ENCODE data around the gene ARHGEF7. TPM values are rescaled to one million over a fixed set of nuclear protein-coding genes. Genes with fewer than 3 reads are reported as not detected.
"Not testable (repeated sequence)": the region's sequence is repeated elsewhere in the genome, so short reads cannot be mapped to it uniquely, and the experiment has no call there.

The ARHGEF7 gene
- total RNA-seq = 10 to 100 TPM; 46.5 to 46.7 TPM

- Mint-ChIP-seq H3K36me3 (no peaks in the 10 kb centered on the region), H3K9me3 (no peaks in the 10 kb centered on the region), H3K4me1 (peaks cover 10% of the 10 kb centered on the region), H3K4me3 (peak within 1 kb of the TSS; percentile 81), H3K27me3 (peaks cover 71% of the 10 kb centered on the region), H3K27ac (no peak within 1 kb of the TSS)
- DNase-seq = peak; percentile 17
These were observed at the start of gene ARHGEF7 for GRCh38 chr13:111115061-111115964. Gene ARHGEF7, plus strand, starts transcription at chr13:111115310. Its CDS starts 217 bp downstream, at chr13:111115527.

GRCh38 chr13:111065698-111066097, 49.4 kb upstream of the ARHGEF7 start:
- Mint-ChIP-seq H3K4me1 (peaks cover 6% of the 10 kb centered on the region), H3K27ac (no peak overlapping the region), H3K4me3 (no peak overlapping the region), H3K36me3 (no peaks in the 10 kb centered on the region), H3K27me3 (peaks cover 41% of the 10 kb centered on the region), H3K9me3 (peaks cover under 1% of the 10 kb centered on the region)
- no peak for DNase-seq

GRCh38 chr13:111066544-111066943, 48.6 kb upstream of the ARHGEF7 start:
- no peaks in the 10 kb centered on the region for H3K36me3 Mint-ChIP-seq
- no peak for DNase-seq
- peaks cover 6% of the 10 kb centered on the region for H3K4me1 Mint-ChIP-seq
- H3K27me3 Mint-ChIP-seq = peaks cover 41% of the 10 kb centered on the region
- H3K4me3 Mint-ChIP-seq = peak overlapping the region; percentile 66
- H3K27ac Mint-ChIP-seq = no peak overlapping the region
- H3K9me3 Mint-ChIP-seq = peaks cover 5% of the 10 kb centered on the region

- Mint-ChIP-seq H3K4me3 (peak overlapping the region; percentile 66), H3K27ac (no peak overlapping the region), H3K9me3 (peaks cover 11% of the 10 kb centered on the region), H3K36me3 (no peaks in the 10 kb centered on the region), H3K4me1 (peaks cover 6% of the 10 kb centered on the region), H3K27me3 (peaks cover 38% of the 10 kb centered on the region)
- DNase-seq = no peak
These were observed 47.1 kb upstream of the ARHGEF7 start for GRCh38 chr13:111068009-111068350.

- H3K27ac Mint-ChIP-seq, H3K4me1 Mint-ChIP-seq, H3K36me3 Mint-ChIP-seq, H3K4me3 Mint-ChIP-seq, DNase-seq: not testable (repeated sequence)
- peaks cover 18% of the 10 kb centered on the region for H3K27me3 Mint-ChIP-seq
- peaks cover 30% of the 10 kb centered on the region for H3K9me3 Mint-ChIP-seq
These were observed 44.0 kb upstream of the ARHGEF7 start for GRCh38 chr13:111071120-111071519.

GRCh38 chr13:111071526-111071925, 43.6 kb upstream of the ARHGEF7 start:
- Mint-ChIP-seq H3K9me3 (peaks cover 30% of the 10 kb centered on the region), H3K27me3 (peaks cover 14% of the 10 kb centered on the region)
- not testable (repeated sequence) for H3K4me3 Mint-ChIP-seq, H3K27ac Mint-ChIP-seq, DNase-seq, H3K36me3 Mint-ChIP-seq, H3K4me1 Mint-ChIP-seq

GRCh38 chr13:111074826-111075225, 40.3 kb upstream of the ARHGEF7 start:
- no peak overlapping the region for H3K4me3 Mint-ChIP-seq
- DNase-seq = no peak
- no peaks in the 10 kb centered on the region for H3K4me1 Mint-ChIP-seq
- peaks cover 3% of the 10 kb centered on the region for H3K27me3 Mint-ChIP-seq
- H3K9me3 Mint-ChIP-seq = peaks cover 30% of the 10 kb centered on the region
- H3K36me3 Mint-ChIP-seq = no peaks in the 10 kb centered on the region
- H3K27ac Mint-ChIP-seq = no peak overlapping the region

- H3K9me3 Mint-ChIP-seq = peaks cover 25% of the 10 kb centered on the region
- no peaks in the 10 kb centered on the region for H3K4me1 Mint-ChIP-seq
- H3K27ac Mint-ChIP-seq = no peak overlapping the region
- DNase-seq = no peak
- no peaks in the 10 kb centered on the region for H3K27me3 Mint-ChIP-seq
- H3K4me3 Mint-ChIP-seq = no peak overlapping the region
- no peaks in the 10 kb centered on the region for H3K36me3 Mint-ChIP-seq
These were observed 38.7 kb upstream of the ARHGEF7 start for GRCh38 chr13:111076155-111077013.

GRCh38 chr13:111079375-111079774, 35.7 kb upstream of the ARHGEF7 start:
- no peak overlapping the region for H3K27ac Mint-ChIP-seq
- H3K4me3 Mint-ChIP-seq = no peak overlapping the region
- H3K9me3 Mint-ChIP-seq = peaks cover 12% of the 10 kb centered on the region
- no peaks in the 10 kb centered on the region for H3K4me1 Mint-ChIP-seq
- no peaks in the 10 kb centered on the region for H3K27me3 Mint-ChIP-seq
- H3K36me3 Mint-ChIP-seq = no peaks in the 10 kb centered on the region
- DNase-seq = no peak

- H3K27ac Mint-ChIP-seq = no peak overlapping the region
- peaks cover 2% of the 10 kb centered on the region for H3K9me3 Mint-ChIP-seq
- no peaks in the 10 kb centered on the region for H3K4me1 Mint-ChIP-seq
- H3K4me3 Mint-ChIP-seq = no peak overlapping the region
- no peaks in the 10 kb centered on the region for H3K36me3 Mint-ChIP-seq
- H3K27me3 Mint-ChIP-seq = no peaks in the 10 kb centered on the region
- DNase-seq = no peak
These were observed 34.5 kb upstream of the ARHGEF7 start for GRCh38 chr13:111080642-111081041.

- no peak overlapping the region for H3K27ac Mint-ChIP-seq
- no peak overlapping the region for H3K4me3 Mint-ChIP-seq
- no peaks in the 10 kb centered on the region for H3K4me1 Mint-ChIP-seq
- DNase-seq = no peak
- no peaks in the 10 kb centered on the region for H3K27me3 Mint-ChIP-seq
- no peaks in the 10 kb centered on the region for H3K36me3 Mint-ChIP-seq
- no peaks in the 10 kb centered on the region for H3K9me3 Mint-ChIP-seq
These were observed 32.9 kb upstream of the ARHGEF7 start for GRCh38 chr13:111082240-111082639.

GRCh38 chr13:111082769-111083168, 32.3 kb upstream of the ARHGEF7 start:
- not testable (repeated sequence) for H3K4me1 Mint-ChIP-seq, H3K27ac Mint-ChIP-seq, H3K4me3 Mint-ChIP-seq, H3K9me3 Mint-ChIP-seq, H3K27me3 Mint-ChIP-seq, DNase-seq, H3K36me3 Mint-ChIP-seq

GRCh38 chr13:111083693-111084092, 31.4 kb upstream of the ARHGEF7 start:
- H3K4me3 Mint-ChIP-seq, DNase-seq, H3K27me3 Mint-ChIP-seq, H3K9me3 Mint-ChIP-seq, H3K27ac Mint-ChIP-seq, H3K36me3 Mint-ChIP-seq, H3K4me1 Mint-ChIP-seq: not testable (repeated sequence)

- peaks cover 17% of the 10 kb centered on the region for H3K27me3 Mint-ChIP-seq
- H3K9me3 Mint-ChIP-seq = no peaks in the 10 kb centered on the region
- DNase-seq = no peak
- no peak overlapping the region for H3K27ac Mint-ChIP-seq
- no peak overlapping the region for H3K4me3 Mint-ChIP-seq
- H3K4me1 Mint-ChIP-seq = no peaks in the 10 kb centered on the region
- H3K36me3 Mint-ChIP-seq = no peaks in the 10 kb centered on the region
These were observed 24.9 kb upstream of the ARHGEF7 start for GRCh38 chr13:111090169-111090568.

GRCh38 chr13:111092685-111093084, 22.4 kb upstream of the ARHGEF7 start:
- H3K27ac Mint-ChIP-seq = no peak overlapping the region
- H3K4me1 Mint-ChIP-seq = no peaks in the 10 kb centered on the region
- H3K9me3 Mint-ChIP-seq = no peaks in the 10 kb centered on the region
- H3K36me3 Mint-ChIP-seq = no peaks in the 10 kb centered on the region
- peaks cover 33% of the 10 kb centered on the region for H3K27me3 Mint-ChIP-seq
- no peak for DNase-seq
- H3K4me3 Mint-ChIP-seq = no peak overlapping the region
